Germinal center (tissue), 1 donor: ENCODE results near the gene MAMDC2.
"Not testable (repeated sequence)": the region's sequence is repeated elsewhere in the genome, so short reads cannot be mapped to it uniquely, and the experiment has no call there.

Experiments used
- DNase-seq: peaks from one replicate; pipeline ENCODE4 v3.0.0; 2012; ENCODE audit warnings: mixed read lengths, low spot score

Gene MAMDC2

DNA sequence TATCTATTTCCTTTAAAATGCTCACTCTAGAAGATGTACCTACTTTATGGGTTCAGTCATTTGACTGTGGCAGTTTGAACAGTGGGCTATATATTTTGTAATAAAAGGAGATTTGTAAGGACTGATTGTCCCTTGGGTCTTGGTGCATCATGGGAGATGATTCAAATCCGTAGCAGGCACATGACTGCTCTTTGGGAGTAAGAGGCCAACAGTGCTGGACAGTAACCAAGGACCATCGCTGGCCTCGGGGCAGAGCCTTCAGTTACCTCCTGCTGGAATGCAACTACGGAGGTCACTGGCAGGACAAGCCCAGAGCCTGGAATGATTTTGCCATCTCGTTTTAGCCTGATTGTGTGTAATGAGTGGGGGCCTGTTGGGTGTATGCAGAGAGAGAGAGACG, 7.0 kb upstream of the MAMDC2 start:
- no peak for DNase-seq

DNA sequence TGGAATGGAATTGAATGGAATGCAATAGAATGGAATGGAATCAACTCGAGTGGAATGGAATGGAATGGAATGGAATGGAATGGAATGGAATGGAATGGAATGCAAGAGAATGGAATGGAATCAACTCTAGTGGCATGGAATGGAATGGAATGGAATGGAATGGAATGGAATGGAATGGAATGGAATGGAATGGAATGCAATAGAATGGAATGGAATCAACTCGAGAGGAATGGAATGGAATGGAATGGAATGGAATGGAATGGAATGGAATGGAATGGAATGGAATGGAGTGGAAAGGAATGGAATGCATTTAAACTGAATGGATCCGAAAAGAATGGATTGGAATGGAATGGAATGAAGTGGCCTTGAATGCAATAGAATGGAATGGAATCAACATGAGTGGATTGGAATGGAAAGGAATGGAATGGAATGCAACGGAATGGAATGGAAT, 5.5 kb upstream of the MAMDC2 start:
- not testable (repeated sequence) for DNase-seq

DNA sequence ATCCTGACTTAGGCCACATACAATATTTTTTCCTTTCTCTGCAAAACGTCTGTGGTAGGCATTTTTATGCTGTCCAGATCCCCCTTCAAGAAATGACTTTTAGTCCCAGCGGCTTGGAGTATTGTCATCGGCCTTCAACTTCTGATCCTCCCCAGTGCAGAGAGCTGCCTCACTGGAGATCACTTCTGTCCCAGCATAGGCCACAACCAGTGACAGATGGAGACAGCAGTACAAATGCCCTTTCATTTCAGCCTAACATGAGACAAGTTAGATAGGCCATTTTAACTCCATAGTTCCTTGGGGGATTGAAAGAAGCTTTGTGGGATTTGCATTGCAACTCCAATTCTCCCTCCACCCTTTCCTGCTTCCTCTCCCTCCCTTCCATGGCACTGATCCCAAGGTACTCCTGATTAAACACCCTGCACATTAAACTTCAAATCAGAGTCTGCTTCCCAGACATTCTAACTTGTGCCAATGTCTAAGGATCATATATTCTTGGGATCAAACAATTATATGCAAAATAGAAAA, 3.2 kb upstream of the MAMDC2 start:
- DNase-seq: no peak

DNA sequence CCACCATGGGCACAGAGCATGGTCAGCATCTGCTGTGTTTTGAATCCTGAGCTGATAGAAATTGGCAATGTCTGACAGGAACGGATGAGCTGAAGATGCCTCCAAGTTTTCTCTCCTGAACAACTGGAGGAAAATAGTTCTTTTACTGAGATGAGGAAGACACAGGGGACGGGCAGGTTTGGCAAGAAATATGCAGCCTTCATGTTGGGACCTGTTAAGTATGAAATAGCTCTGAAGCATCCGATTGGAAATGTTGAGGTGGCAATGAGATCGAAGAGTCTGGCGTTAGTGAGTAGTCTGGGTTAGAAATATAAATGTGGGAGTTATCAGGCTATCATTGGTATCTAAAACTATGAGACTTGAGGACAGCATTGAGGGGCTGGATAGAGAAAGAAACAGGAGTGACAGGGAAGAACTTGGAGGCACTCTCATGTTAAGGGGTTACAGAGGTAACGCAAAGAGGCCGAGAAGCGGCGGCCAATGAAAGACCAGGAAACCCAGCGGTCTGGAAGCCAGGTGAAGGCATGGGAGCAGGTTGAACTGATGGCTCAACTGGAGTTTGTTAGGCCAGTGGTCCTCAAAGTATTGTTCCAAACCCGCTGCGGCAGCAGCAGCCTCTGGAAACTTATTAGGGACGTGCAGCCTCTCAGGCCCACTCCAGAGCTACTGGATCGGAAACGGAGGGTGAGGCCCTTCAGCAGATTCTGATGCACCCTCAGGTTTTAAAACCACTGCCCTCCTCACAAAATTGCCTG, 1.0 kb upstream of the MAMDC2 start:
- DNase-seq: no peak

DNA sequence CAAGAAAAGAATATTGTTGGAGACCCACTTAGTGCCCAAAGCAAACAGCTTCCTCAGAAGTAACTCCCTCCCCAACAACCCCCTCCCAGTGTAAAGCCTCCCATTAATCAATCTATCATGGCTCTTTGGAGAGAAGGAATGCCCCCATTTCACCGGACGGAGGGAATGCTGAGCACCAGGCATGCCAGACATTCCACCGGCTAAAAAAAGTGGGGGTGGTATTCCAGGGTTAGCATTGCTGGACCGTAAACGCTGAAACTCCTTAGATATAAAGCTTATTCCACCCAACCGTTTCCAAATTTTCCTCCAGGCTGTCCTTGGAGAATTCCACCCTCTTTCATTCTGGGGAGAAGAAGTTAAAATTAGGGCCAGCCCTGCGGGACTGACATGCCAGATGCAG, 363 bp upstream of the MAMDC2 start:
- no peak for DNase-seq

DNA sequence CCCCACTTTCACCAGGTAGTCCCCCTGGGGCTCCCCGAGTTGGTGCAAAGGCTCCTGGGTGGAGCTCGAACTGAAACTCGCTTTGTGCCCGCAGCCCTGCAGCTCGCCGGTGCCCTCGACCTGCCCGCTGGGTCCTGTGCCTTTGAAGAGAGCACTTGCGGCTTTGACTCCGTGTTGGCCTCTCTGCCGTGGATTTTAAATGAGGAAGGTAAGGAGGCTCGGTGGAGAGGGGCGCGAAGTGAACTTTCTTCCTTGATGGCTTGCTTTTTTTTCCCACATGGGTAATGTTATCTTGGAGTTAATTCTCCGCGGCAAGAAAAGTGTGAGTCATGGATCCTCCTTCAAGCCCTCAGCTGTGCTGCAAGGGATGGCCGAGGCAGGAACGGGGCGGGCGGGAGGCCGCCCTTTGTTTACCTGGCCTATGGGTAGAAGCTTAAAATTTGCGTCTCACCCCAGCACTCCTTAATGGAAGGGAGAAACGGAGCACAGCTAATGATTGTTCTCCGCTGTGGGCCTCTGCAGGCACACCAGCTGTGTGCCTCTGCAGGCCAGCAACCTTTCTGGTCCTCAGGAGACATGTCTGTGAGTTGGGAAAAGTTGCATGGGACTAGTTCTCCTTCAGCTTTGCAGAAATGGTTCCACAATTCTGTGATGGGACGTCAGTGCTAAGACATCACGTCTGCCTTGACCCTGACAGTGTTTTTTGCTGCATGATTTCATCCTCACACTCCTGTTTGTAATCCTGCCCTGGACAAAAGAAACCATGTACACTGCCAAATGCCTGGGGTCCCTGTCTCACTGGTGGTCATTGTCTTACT, 1.1 kb downstream of the MAMDC2 start:
- no peak for DNase-seq

DNA sequence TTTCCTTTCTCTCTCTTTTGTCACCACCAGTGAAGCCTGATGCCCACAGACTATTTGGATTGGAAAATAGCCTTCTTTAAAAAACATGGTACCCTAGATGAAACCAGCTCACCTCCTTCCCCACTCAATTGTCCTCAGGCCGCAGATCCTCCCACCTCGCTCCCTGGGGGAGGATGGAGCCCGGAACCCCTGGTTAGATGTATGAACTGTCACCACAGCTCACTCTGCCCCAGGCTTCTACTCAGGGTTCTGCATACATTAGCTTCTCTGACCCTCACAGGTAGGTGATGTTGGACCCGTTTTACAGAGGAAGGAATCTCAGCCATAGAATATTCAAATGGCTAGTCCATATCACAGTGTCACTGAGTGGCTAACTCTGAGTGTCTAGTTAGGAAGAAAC, 1.8 kb downstream of the MAMDC2 start:
- DNase-seq: no peak

DNA sequence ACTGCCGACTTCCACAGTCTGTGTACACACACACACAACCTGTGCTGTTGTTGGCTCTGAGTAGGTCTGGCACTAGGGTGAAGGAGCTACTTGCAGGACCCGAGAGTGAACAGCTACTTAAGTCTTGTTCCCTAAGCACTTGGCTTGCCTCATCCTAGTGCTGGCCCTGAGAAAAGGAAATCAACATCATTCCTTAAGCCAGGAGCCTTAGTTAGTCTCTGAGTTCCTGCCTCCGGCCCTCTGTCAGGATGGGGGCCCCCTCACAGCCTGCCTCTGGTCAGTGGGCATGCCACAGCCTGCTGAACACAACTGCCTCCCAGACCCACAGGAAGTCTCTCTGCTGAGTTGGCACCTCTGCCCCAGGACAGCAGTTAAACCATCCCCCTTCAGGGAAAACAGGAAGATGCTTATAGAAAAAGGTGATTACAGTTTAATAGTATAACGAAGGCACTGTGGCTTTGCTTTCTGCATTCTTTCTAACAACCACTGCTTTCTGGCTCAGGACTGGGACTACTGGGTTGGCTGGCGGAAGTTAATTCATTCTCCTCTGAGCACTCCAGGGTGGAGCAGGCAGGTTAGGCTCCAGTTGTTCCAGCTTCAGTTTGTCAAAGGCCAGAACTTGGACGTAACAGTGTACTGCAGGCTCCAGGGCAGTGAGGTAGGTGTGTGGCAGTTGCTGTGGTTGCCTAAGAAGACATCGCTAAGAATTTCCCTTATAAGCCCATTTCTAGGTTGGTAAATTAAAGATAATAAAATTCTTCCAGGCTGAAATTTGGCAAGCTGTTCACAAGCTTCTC, 2.8 kb downstream of the MAMDC2 start:
- no peak for DNase-seq

DNA sequence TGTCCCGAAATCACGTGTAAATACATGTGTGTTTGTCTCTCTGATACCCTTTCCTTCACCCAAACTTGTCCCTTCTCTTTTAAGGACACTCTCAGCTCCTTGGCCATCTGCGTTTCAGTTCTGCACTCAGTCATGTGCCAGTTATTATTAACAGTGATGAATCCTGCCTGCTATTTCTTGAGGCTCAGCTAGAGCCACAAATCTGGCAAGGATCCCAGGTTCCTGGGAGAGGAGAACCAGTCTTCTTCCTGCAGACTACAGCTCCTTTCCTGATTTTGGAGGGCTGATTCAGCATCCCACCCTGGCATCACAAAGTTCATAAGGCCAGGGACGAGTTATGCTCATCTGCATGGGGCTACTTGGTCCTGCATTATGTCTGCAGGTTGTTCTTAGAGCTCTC, 5.6 kb downstream of the MAMDC2 start:
- no peak for DNase-seq

DNA sequence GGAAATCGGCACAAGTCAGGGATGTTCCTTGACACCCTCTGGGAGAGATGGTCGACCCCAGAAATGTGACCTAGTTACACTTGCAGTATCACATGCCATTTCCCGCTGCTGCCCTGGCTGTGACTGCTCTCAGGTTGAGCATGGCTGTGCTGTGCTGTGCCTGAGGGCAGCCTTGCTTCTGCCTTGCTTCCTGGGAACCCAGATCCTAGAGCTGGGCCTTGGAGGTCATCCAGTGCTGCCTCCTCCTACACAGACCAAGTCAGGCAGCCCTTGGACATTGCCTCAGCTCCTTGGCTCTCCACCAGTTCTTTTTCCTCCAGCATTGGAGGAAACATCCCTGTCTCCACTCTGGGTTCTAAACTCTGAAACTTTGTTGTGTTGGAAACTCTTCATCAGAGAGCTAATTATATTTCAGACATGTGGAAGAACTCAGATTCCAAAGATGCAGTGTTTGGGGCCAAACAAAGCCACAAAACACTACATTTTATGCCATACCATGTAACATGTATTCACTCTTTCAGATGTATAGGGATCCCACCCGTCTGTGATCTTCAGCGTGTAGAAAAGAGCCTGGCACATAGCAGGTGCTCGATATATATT, 6.1 kb downstream of the MAMDC2 start:
- no peak for DNase-seq

DNA sequence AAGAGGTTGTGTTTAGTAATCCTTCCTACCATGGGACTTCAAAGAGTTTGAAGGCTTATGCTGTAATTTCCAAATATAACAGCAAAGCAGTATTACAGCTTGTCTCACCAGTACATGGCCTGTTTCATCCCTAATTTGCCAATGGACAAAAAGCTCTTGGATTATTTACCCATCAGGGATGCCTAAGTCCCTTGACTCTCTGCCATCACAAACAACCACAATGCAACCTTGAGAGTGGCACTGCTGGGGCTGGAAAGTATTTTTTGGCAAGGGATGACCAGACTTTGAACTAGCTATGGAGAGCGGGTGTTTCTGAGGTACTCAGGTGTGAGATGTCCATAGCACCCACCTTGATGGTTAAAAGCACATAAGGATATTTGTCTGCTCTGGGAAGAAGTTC, 9.1 kb downstream of the MAMDC2 start:
- DNase-seq: no peak

DNA sequence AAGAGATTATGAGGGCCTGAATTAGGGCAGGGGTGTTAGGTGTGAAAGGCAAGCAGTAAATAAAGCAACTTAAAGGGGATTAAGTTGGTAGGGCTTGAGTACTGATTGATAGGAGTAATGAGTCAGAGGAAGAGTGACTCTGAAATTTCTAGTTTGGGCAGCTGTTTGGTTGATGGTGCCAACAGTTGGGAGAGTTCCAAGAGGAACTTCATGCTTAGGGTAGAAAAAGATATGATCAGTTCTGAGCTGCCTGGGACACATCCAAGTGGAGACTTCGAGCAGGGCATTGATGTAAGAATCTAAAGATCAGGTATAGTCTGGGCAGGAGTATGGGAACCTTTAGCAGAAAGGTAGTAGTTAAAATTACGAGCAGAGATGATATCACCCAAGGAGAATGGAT, 10.2 kb downstream of the MAMDC2 start:
- no peak for DNase-seq

DNA sequence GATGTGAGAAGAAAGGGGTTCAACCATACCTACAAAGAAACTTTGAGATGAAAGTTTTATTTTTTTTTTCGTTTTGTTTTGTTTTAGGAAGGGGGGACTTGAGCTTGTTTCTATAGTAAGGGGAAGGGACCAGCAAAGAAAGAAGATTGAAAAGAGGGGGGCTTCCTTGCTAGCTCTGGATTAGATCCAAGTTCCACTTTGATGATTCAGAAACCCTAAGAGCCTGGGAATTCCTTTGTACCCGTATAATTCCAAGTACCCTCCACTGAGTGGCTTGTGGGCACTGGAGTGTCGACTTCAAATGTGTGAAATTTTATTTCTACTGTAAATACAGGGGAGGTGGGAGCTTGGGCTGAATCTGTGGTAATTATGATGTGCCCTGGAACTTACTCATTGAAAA, 10.9 kb downstream of the MAMDC2 start:
- no peak for DNase-seq

DNA sequence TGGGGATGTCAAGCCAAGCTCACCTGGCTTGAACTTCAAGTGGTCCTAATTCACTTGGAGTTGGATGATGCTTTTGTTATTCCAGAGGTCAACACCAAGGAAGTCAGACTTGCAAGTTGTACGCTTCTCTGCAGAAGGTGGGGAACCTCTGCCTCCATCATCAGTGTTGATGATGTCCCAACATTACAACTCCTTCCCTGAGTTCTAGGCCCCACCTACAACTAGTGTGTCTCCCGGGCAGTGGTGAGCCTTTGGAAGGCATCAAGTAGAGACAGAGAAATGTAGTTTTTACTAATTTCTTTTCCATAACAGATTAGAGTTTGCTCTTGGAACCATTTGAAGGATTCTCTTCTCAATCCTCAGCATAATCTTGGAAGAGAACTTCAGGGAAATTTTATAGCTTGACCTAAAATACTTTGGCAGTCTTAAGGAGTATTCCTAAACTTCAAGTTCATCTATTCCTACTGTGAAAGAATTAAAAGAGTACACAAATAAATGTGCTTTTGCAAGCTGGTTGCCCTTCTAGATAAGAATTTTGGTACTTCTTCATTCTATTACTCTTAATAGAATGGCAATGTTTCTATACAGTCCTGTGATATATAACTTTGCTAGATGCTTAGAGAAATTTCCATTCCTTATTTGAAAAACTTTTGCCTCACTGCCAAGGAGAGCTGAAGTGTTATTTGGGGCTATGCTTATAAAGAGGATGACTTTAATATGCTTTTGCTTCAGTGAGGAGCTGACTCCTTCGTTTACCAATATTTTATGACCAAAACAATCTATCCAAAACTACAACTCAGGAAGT, 12.0 kb downstream of the MAMDC2 start:
- no peak for DNase-seq

DNA sequence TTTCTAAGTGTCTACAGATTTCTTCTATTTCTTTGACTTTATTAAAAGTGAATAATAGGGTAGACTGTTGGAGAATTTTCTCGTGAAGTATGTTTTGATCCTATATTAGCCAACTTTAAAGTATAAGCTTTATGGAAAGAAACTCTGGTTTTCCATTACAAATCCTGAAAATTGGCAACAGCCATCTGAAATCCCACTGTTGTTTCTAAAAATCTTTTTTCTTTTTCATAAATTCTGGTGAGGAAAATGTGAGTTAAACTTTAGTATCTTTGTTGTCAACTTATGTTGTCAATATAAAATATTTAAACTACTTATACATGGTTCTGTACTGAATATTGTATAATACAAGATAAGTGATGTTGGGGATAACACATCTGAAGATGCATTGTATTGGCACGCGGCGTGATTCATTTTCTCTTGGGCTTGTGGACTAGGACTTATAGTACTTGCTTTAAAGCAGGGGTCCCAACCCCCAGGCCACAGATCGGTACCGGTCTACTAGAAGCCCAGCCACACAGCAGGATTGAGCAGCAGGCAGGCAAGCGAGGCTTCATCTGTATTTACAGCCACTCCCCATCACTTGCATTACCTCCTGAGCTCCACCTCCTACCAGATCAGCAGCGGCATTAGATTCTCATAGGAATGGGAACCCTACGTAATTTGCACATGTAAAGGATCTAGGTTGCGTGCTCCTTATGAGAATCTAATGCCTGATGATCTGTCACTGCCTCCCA, 12.7 kb downstream of the MAMDC2 start:
- no peak for DNase-seq

DNA sequence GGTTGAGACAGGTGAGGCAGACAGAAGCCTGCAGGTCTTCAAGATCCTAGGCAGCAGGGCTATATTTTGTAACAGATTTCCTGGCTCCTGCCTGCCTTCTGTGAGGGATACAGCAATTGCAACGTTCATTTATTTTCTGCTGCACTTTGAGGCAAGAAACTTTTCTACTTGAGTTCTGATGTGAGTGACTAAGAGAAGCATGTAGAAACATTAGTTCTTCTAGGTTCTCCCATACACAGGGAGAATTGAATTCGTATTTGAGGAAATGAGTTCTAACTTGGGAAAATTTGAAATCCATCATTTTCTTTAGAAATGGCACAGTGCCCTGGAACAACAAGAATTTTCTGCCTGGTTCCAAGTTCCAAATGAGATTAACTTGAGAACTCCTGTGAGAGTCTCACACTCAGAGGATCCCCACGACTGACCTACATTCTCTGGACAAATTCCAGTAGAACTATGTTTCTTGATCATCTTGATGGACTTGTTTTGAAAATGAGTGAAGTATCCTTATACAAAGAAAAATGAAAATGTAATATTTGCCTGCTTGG, 15.0 kb downstream of the MAMDC2 start:
- no peak for DNase-seq

DNA sequence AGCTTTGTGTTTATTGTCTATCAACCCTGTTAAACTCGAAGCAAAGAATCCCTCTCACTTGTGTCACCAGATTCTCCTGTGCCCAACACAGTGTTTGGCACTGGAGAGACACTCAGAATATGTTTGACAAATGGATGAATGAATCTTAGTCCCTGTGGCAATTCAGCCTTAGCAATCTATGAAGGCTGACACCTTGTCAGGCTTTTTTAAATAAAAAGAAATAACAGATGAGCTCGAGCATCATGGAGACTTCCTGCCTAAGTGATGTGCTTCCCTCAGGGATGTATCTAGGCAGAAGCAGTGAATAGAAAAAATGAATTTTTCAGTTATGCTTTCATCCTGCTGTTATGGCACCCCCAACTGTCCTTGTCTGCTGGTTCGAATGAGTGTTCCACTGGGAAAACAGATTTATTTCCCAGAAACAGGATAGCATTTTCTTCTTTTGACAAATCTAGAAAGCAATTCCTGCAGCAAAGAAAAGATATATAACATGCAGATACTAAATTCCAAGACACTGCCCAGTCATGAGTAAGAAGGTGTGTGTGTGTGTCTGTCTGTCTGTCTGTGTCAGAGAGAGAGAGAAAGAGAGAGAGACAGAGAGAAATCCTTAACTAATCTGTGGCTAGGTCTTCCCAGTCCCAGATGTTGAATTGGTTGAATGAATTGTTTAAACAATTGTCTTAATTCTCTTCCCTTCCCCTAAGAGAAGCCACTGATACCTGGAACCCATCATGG, 16.7 kb downstream of the MAMDC2 start:
- DNase-seq: no peak

DNA sequence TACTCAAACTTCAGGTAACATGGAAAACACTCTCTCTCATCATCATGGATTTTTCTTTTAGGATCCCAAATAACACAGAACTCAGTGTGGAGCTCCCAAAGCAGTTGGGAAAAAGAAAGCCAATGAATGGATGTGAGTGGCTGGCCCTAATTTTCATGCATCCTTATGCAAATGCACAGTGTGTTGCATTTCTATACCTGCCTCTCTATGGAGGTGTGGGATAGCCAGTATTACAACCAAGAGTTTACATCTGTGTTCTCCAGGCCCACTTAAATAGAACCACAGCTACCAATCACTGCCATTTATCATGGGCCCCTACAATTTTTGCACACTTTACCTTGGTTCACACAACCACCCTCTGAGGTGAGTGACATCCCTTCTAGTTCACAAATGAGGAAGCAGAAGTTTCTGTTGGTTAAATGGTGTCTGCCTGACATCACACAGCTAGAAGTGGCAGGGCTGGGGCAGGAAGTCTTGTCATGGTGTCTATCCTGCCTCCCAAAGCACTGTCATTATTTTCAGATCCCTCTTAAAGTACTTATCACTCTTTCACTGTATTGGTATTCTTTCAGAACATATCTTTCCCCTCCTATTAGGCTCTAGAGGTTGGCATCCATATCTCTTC, 17.3 kb downstream of the MAMDC2 start:
- DNase-seq: peak; percentile 36

DNA sequence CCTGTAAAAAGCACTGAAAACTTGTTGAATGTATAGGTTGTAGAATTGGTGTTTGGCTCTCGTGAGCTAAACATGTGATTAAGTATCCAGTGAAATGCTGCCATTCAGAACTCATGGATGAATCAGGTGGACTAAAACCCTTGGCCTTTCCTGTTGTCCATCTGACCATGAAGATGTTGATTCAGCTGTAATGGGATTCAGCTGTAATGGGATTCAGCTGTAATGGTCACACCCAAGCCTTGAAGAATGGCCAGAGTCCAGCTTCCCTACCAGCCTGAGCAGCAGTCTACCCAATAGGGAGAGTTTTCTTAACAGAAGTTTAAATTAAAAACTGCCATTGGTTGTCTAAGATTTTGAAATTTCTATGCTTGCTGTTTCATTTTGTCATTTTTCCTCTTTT, 18.1 kb downstream of the MAMDC2 start:
- no peak for DNase-seq
